ENCODE data around the gene MSANTD1. TPM values are rescaled to one million over a fixed set of nuclear protein-coding genes. Genes with fewer than 3 reads are reported as not detected.

Gene MSANTD1
- total RNA-seq, 2 experiments from 2014 or later, result 1.3 to 1.4 TPM

- Mint-ChIP-seq H3K36me3 (peaks cover 17% of the 10 kb centered on the region), H3K27me3 (no peaks in the 10 kb centered on the region), H3K9me3 (peaks cover 3% of the 10 kb centered on the region), H3K4me1 (no peaks in the 10 kb centered on the region), H3K27ac (no peak overlapping the region), H3K4me3 (no peak overlapping the region)
- POLR2A ChIA-PET, result no interaction called here
- ATAC-seq (ENCODE audit: low read depth) (no peak), DNase-seq (no peak)
Measured at GRCh38 chr4:3232871-3233271, 16.1 kb upstream of the MSANTD1 start.

GRCh38 chr4:3233391-3234071 lies 15.4 kb upstream of the MSANTD1 start:
- ATAC-seq (ENCODE audit: low read depth) (no peak), DNase-seq (no peak)
- peaks cover 3% of the 10 kb centered on the region for H3K9me3 Mint-ChIP-seq
- H3K36me3 Mint-ChIP-seq, result peaks cover 17% of the 10 kb centered on the region
- H3K4me3 Mint-ChIP-seq, result no peak overlapping the region
- H3K27me3 Mint-ChIP-seq, result no peaks in the 10 kb centered on the region
- POLR2A ChIA-PET, result no interaction called here
- H3K4me1 Mint-ChIP-seq, result no peaks in the 10 kb centered on the region
- no peak overlapping the region for H3K27ac Mint-ChIP-seq

GRCh38 chr4:3234171-3235029 lies 14.6 kb upstream of the MSANTD1 start:
- Mint-ChIP-seq H3K27me3 (no peaks in the 10 kb centered on the region), H3K27ac (no peak overlapping the region), H3K9me3 (no peaks in the 10 kb centered on the region), H3K4me1 (no peaks in the 10 kb centered on the region), H3K36me3 (peaks cover 9% of the 10 kb centered on the region), H3K4me3 (no peak overlapping the region)
- ATAC-seq (ENCODE audit: low read depth) (peak; percentile 14), DNase-seq (no peak)
- POLR2A ChIA-PET, result no interaction called here

GRCh38 chr4:3235030-3235345 lies 14.0 kb upstream of the MSANTD1 start:
- POLR2A ChIA-PET, result no interaction called here
- ATAC-seq (ENCODE audit: low read depth), result no peak
- H3K27ac Mint-ChIP-seq, result no peak overlapping the region

GRCh38 chr4:3235581-3235980 lies 13.4 kb upstream of the MSANTD1 start:
- no peak overlapping the region for H3K27ac Mint-ChIP-seq
- no peak for DNase-seq
- peaks cover 3% of the 10 kb centered on the region for H3K36me3 Mint-ChIP-seq
- POLR2A ChIA-PET, result no interaction called here
- H3K9me3 Mint-ChIP-seq, result no peaks in the 10 kb centered on the region
- H3K4me1 Mint-ChIP-seq, result no peaks in the 10 kb centered on the region
- no peak for ATAC-seq (ENCODE audit: low read depth)
- no peak overlapping the region for H3K4me3 Mint-ChIP-seq
- no peaks in the 10 kb centered on the region for H3K27me3 Mint-ChIP-seq

More at GRCh38 chr4:3235030-3235345, 14.0 kb upstream of the MSANTD1 start:
- Mint-ChIP-seq H3K4me3 (no peak overlapping the region), H3K4me1 (no peaks in the 10 kb centered on the region), H3K27me3 (no peaks in the 10 kb centered on the region), H3K36me3 (peaks cover 5% of the 10 kb centered on the region), H3K9me3 (no peaks in the 10 kb centered on the region)
- no peak for DNase-seq

GRCh38 chr4:3236326-3236878 lies 12.6 kb upstream of the MSANTD1 start:
- H3K36me3 Mint-ChIP-seq, result peaks cover 4% of the 10 kb centered on the region
- no peaks in the 10 kb centered on the region for H3K4me1 Mint-ChIP-seq
- no peak overlapping the region for H3K4me3 Mint-ChIP-seq
- POLR2A ChIA-PET, result no interaction called here
- H3K9me3 Mint-ChIP-seq, result no peaks in the 10 kb centered on the region
- ATAC-seq (ENCODE audit: low read depth) (no peak), DNase-seq (no peak)
- no peaks in the 10 kb centered on the region for H3K27me3 Mint-ChIP-seq
- H3K27ac Mint-ChIP-seq, result no peak overlapping the region

GRCh38 chr4:3237266-3237665 lies 11.7 kb upstream of the MSANTD1 start:
- POLR2A ChIA-PET, result no interaction called here
- H3K4me1 Mint-ChIP-seq, result peaks cover 2% of the 10 kb centered on the region
- DNase-seq (no peak), ATAC-seq (ENCODE audit: low read depth) (no peak)
- H3K4me3 Mint-ChIP-seq, result no peak overlapping the region
- no peak overlapping the region for H3K27ac Mint-ChIP-seq
- H3K27me3 Mint-ChIP-seq, result no peaks in the 10 kb centered on the region
- no peaks in the 10 kb centered on the region for H3K9me3 Mint-ChIP-seq
- H3K36me3 Mint-ChIP-seq, result peaks cover 4% of the 10 kb centered on the region

- Mint-ChIP-seq H3K27me3 (no peaks in the 10 kb centered on the region), H3K27ac (no peak overlapping the region), H3K9me3 (no peaks in the 10 kb centered on the region), H3K4me3 (no peak overlapping the region), H3K4me1 (peaks cover 6% of the 10 kb centered on the region), H3K36me3 (peaks cover 4% of the 10 kb centered on the region)
- DNase-seq (no peak), ATAC-seq (ENCODE audit: low read depth) (no peak)
- POLR2A ChIA-PET, result no interaction called here
Measured at GRCh38 chr4:3237712-3238560, 11.0 kb upstream of the MSANTD1 start.

GRCh38 chr4:3238721-3239120 lies 10.2 kb upstream of the MSANTD1 start:
- Mint-ChIP-seq H3K27ac (no peak overlapping the region), H3K9me3 (no peaks in the 10 kb centered on the region), H3K4me3 (no peak overlapping the region), H3K27me3 (no peaks in the 10 kb centered on the region), H3K36me3 (peaks cover 4% of the 10 kb centered on the region), H3K4me1 (peaks cover 14% of the 10 kb centered on the region)
- DNase-seq (no peak), ATAC-seq (ENCODE audit: low read depth) (no peak)
- POLR2A ChIA-PET, result no interaction called here

GRCh38 chr4:3239303-3239702 lies 9.7 kb upstream of the MSANTD1 start:
- ATAC-seq (ENCODE audit: low read depth), result no peak
- Mint-ChIP-seq H3K27ac (no peak overlapping the region), H3K36me3 (peaks cover 4% of the 10 kb centered on the region), H3K4me3 (no peak overlapping the region), H3K9me3 (no peaks in the 10 kb centered on the region), H3K4me1 (peaks cover 14% of the 10 kb centered on the region), H3K27me3 (no peaks in the 10 kb centered on the region)
- POLR2A ChIA-PET, result no interaction called here
- no peak for DNase-seq

- DNase-seq (no peak), ATAC-seq (ENCODE audit: low read depth) (no peak)
- peaks cover 2% of the 10 kb centered on the region for H3K36me3 Mint-ChIP-seq
- H3K27ac Mint-ChIP-seq, result no peak overlapping the region
- POLR2A ChIA-PET, result no interaction called here
- H3K9me3 Mint-ChIP-seq, result no peaks in the 10 kb centered on the region
- H3K27me3 Mint-ChIP-seq, result no peaks in the 10 kb centered on the region
- peaks cover 14% of the 10 kb centered on the region for H3K4me1 Mint-ChIP-seq
- no peak overlapping the region for H3K4me3 Mint-ChIP-seq
Measured at GRCh38 chr4:3239998-3240920, 8.7 kb upstream of the MSANTD1 start.

- Mint-ChIP-seq H3K4me3 (no peak overlapping the region), H3K9me3 (no peaks in the 10 kb centered on the region), H3K27ac (no peak overlapping the region), H3K36me3 (peaks cover 2% of the 10 kb centered on the region), H3K4me1 (peaks cover 14% of the 10 kb centered on the region), H3K27me3 (no peaks in the 10 kb centered on the region)
- DNase-seq (no peak), ATAC-seq (ENCODE audit: low read depth) (no peak)
- POLR2A ChIA-PET, result no interaction called here
Measured at GRCh38 chr4:3240936-3241522, 7.9 kb upstream of the MSANTD1 start.

Data from activated naive CD8-positive, alpha-beta T cell treated with anti-CD3 and anti-CD28 coated beads, Interleukin-2, amount 10 ng/mL, durations not matched to agents 7 days and 5 days (primary cell).